ENCODE data around the gene HAPSTR1. TPM values are rescaled to one million over a fixed set of nuclear protein-coding genes. Genes with fewer than 3 reads are reported as not detected.
A peak's percentile ranks its signal among the peaks of the same experiment; 100 is the strongest.

HAPSTR1 gene
- total RNA-seq, 6 experiments from 2014 or later: 23.6 to 34.8 (median 28.3) TPM

DNA sequence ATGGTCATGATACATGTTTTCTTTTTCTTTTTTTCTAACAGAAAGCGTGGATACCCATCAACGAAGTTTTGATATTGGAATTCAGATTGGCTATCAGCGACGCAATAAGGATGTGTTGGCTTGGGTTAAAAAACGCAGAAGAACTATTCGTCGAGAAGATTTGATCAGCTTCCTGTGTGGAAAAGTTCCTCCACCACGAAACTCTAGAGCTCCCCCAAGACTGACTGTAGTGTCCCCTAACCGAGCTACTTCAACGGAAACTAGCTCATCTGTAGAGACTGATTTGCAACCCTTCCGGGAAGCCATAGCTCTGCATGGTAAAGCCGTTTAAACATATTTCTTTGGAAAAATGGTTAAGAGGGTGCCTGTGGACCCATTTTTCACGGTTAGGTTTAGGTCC, 11.5 kb downstream of the HAPSTR1 start:
- intact Hi-C loops (cut with DNase I): no loop called here
- DNase-seq (no peak), ATAC-seq (no peak)
- Histone ChIP-seq H3K27me3 (no peaks in the 10 kb centered on the region), H3K9me3 (no peaks in the 10 kb centered on the region), H3K27ac (no peak overlapping the region), H3K4me3 (no peak overlapping the region), H3K4me1 (peaks cover 0 to 73% (median 16%) of the 10 kb centered on the region in 4 donors), H3K36me3 (peaks cover 0 to 57% (median 24%) of the 10 kb centered on the region in 4 donors)
- 81% methylated on average over 13 of the region's 13 CpGs for WGBS (ENCODE audit: insufficient coverage, low coverage, low lambda C conversion rate, missing lambda C conversion rate)
- TF ChIP-seq POLR2A (IDR thresholded peaks at IDR 0.05): no peak
- TF ChIP-seq, protein P1, sequence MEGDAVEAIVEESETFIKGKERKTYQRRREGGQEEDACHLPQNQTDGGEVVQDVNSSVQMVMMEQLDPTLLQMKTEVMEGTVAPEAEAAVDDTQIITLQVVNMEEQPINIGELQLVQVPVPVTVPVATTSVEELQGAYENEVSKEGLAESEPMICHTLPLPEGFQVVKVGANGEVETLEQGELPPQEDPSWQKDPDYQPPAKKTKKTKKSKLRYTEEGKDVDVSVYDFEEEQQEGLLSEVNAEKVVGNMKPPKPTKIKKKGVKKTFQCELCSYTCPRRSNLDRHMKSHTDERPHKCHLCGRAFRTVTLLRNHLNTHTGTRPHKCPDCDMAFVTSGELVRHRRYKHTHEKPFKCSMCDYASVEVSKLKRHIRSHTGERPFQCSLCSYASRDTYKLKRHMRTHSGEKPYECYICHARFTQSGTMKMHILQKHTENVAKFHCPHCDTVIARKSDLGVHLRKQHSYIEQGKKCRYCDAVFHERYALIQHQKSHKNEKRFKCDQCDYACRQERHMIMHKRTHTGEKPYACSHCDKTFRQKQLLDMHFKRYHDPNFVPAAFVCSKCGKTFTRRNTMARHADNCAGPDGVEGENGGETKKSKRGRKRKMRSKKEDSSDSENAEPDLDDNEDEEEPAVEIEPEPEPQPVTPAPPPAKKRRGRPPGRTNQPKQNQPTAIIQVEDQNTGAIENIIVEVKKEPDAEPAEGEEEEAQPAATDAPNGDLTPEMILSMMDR (IDR thresholded peaks at IDR 0.05): no peak

DNA sequence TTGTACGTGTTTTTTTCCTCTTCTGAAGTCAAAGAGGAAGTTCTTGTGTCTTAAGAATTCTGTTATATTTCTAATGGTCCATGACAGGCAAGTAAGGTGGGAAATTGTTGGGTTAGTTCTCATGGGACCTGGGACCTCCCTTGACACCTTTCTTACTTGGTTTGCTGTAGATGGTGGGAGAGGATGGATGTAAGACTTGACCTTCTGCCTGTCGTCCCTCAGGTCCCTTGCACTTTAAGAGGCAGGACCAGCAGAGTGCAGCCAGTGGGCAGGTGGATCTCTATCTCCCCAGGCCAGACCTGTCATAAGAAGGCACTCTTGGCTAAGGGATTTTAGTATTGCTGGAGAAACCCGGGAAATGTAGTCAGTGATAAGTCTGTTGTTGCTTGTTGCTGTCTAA, 12.1 kb downstream of the HAPSTR1 start:
- intact Hi-C loops (cut with DNase I): no loop called here

DNA sequence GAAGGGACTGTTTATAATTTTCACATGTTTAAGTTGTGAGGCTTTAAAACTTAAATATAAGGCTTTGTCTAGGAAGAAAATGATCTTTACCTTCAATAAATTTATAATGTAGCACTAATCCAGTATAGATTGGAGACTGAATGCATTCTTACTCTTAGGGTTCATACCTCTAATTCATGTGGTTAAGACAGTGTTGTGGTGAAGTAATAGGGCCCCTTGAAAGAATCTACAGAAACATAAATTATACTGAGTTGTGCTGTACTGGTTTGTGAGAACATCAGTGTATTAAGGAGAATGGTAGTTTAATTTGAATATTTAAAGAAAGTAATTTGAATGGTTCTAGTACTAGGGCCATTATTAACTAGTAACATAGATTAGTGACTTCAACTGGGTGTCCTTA, 13.7 kb downstream of the HAPSTR1 start:
- H3K9me3 ChIP-seq: no peaks in the 10 kb centered on the region
- peaks cover 0 to 69% (median 27%) of the 10 kb centered on the region in 4 donors for H3K36me3 ChIP-seq
- intact Hi-C loops (cut with DNase I): no loop called here
- H3K4me3 ChIP-seq: no peak overlapping the region
- no peak overlapping the region for H3K27ac ChIP-seq
- TF ChIP-seq, protein P1 (IDR thresholded peaks at IDR 0.05): no peak
- no peak for TF ChIP-seq POLR2A (IDR thresholded peaks at IDR 0.05)
- no peak for DNase-seq
- no peaks in the 10 kb centered on the region for H3K27me3 ChIP-seq
- no peak for ATAC-seq
- peaks cover 0 to 68% (median 6%) of the 10 kb centered on the region in 4 donors for H3K4me1 ChIP-seq

More for the DNA sequence above, 12.1 kb downstream of the HAPSTR1 start:
- Histone ChIP-seq H3K4me1 (peaks cover 0 to 69% (median 13%) of the 10 kb centered on the region in 4 donors), H3K4me3 (no peak overlapping the region), H3K9me3 (no peaks in the 10 kb centered on the region), H3K27ac (no peak overlapping the region), H3K36me3 (peaks cover 0 to 59% (median 26%) of the 10 kb centered on the region in 4 donors), H3K27me3 (no peaks in the 10 kb centered on the region)
- no peak for TF ChIP-seq POLR2A (IDR thresholded peaks at IDR 0.05)
- TF ChIP-seq, protein P1 (IDR thresholded peaks at IDR 0.05): no peak
- no peak for DNase-seq
- no peak for ATAC-seq
- 55% methylated on average over 2 of the region's 3 CpGs for WGBS (ENCODE audit: insufficient coverage, low coverage, low lambda C conversion rate, missing lambda C conversion rate)

DNA sequence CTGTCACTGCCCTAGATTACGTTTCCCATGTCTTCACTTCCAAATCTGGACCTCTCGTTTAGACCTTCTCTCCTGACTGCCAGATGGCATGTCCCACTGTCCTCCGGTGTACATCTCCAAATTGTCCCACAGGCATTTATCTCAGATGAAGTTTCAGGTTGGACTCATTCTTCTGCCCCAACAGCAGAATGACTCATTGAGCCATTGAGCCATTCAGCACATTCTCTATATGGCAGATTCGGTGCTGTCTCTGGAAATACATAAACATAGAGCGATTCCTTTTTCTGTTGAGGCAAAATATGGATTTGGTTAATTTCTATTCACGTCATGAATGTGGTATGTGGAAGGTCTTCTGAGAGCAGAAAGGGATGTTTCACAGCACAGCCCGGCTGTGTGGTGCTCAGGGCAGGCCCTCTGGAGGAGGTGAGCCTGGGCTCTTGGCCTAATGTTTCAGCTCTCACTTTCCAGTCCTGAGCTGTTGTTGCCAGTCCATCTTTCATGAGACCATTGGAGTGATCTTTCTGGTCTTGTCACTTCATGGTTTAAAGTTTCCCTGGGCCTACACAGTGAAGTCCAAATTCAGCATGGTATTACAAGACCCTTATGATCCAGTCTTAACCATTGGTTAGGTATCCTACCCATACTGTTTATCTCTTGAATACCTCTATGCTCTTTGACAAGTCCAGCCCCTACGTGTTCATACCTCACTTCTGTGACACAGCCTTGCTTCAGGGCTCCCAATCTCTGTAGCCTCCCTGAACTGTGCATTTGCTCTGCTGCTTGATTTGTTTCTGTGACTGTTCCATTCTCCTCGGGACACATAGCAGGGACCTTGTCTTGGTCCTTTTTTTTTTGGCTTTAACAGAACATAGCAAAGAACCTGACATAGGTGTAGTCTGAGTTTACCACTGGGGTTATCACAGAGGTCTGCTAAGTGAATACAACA, 15.9 kb downstream of the HAPSTR1 start:
- TF ChIP-seq, protein P1 (IDR thresholded peaks at IDR 0.05): no peak
- no peak for TF ChIP-seq POLR2A (IDR thresholded peaks at IDR 0.05)
- ATAC-seq: peak in 1 of 4 donors; percentile 26
- H3K4me1 ChIP-seq: peaks cover 0 to 71% (median 18%) of the 10 kb centered on the region in 4 donors
- 79% methylated on average over 9 of the region's 9 CpGs for WGBS (ENCODE audit: insufficient coverage, low coverage, low lambda C conversion rate, missing lambda C conversion rate)
- intact Hi-C loops (cut with DNase I): no loop called here
- H3K4me3 ChIP-seq: no peak overlapping the region
- no peaks in the 10 kb centered on the region for H3K27me3 ChIP-seq
- no peak for DNase-seq
- H3K36me3 ChIP-seq: peaks cover 0 to 54% (median 25%) of the 10 kb centered on the region in 4 donors
- H3K27ac ChIP-seq: no peak overlapping the region
- H3K9me3 ChIP-seq: no peaks in the 10 kb centered on the region

Data from right lobe of liver (tissue), 6 donors.